Measurements from ENCODE around the gene CH25H.

DNA sequence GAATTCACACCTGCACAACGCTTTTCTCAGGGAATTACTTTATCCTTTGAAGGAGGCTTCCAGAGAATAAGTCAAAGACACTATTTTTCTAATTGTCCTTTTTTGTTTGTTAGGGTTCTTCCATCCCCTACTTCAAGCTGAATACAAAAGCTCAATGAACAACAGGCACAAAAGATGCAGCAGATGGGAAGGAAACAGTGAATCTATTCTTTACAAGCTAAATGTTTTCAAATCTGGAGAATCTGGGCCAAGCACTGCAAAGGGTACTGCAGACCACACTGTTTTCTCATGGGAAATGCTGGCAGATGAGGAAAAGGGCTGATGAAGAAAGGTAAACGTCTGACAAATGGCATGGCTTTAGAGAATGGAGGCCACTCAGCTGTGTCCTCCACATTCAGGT, 25.9 kb upstream of the CH25H start:
- TF ChIP-seq, protein P1, sequence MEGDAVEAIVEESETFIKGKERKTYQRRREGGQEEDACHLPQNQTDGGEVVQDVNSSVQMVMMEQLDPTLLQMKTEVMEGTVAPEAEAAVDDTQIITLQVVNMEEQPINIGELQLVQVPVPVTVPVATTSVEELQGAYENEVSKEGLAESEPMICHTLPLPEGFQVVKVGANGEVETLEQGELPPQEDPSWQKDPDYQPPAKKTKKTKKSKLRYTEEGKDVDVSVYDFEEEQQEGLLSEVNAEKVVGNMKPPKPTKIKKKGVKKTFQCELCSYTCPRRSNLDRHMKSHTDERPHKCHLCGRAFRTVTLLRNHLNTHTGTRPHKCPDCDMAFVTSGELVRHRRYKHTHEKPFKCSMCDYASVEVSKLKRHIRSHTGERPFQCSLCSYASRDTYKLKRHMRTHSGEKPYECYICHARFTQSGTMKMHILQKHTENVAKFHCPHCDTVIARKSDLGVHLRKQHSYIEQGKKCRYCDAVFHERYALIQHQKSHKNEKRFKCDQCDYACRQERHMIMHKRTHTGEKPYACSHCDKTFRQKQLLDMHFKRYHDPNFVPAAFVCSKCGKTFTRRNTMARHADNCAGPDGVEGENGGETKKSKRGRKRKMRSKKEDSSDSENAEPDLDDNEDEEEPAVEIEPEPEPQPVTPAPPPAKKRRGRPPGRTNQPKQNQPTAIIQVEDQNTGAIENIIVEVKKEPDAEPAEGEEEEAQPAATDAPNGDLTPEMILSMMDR (conservative IDR thresholded peaks at IDR 0.05), result no peak
- TF ChIP-seq EZH2 (IDR thresholded peaks at IDR 0.05; ENCODE audit: low read depth), result no peak
